ENCODE data around the gene WWOX.

The WWOX gene

GRCh38 chr16:79143026-79143425 is 1043.6 kb downstream of the WWOX start:
- ATAC-seq (ENCODE audit: low read depth): no peak
- no peak overlapping the region for H3K27ac Mint-ChIP-seq
- H3K4me1 Mint-ChIP-seq: no peaks in the 10 kb centered on the region
- H3K4me3 Mint-ChIP-seq: no peak overlapping the region
- no peaks in the 10 kb centered on the region for H3K36me3 Mint-ChIP-seq
- DNase-seq (ENCODE audit: low spot score in 2 of 2): no peak
- H3K27me3 Mint-ChIP-seq: no peaks in the 10 kb centered on the region
- H3K9me3 Mint-ChIP-seq: no peaks in the 10 kb centered on the region

GRCh38 chr16:79150151-79150550 is 1050.7 kb downstream of the WWOX start:
- Mint-ChIP-seq H3K36me3 (peaks cover 2% of the 10 kb centered on the region), H3K4me3 (no peak overlapping the region), H3K9me3 (no peaks in the 10 kb centered on the region), H3K27me3 (peaks cover 2% of the 10 kb centered on the region), H3K27ac (no peak overlapping the region), H3K4me1 (no peaks in the 10 kb centered on the region)
- DNase-seq (ENCODE audit: low spot score in 2 of 2) (no peak), ATAC-seq (ENCODE audit: low read depth) (no peak)

- Mint-ChIP-seq H3K4me1 (no peaks in the 10 kb centered on the region), H3K4me3 (no peak overlapping the region), H3K36me3 (peaks cover 2% of the 10 kb centered on the region), H3K9me3 (no peaks in the 10 kb centered on the region), H3K27me3 (peaks cover 2% of the 10 kb centered on the region), H3K27ac (no peak overlapping the region)
- DNase-seq (ENCODE audit: low spot score in 2 of 2): no peak
- no peak for ATAC-seq (ENCODE audit: low read depth)
Measured at GRCh38 chr16:79150632-79151310, 1051.3 kb downstream of the WWOX start.

GRCh38 chr16:79154086-79154485 is 1054.6 kb downstream of the WWOX start:
- ATAC-seq (ENCODE audit: low read depth) (no peak), DNase-seq (ENCODE audit: low spot score in 2 of 2) (no peak)
- no peak overlapping the region for H3K27ac Mint-ChIP-seq
- no peaks in the 10 kb centered on the region for H3K4me1 Mint-ChIP-seq
- no peaks in the 10 kb centered on the region for H3K9me3 Mint-ChIP-seq
- H3K4me3 Mint-ChIP-seq: no peak overlapping the region
- H3K36me3 Mint-ChIP-seq: peaks cover 2% of the 10 kb centered on the region
- H3K27me3 Mint-ChIP-seq: peaks cover 4% of the 10 kb centered on the region

GRCh38 chr16:79155471-79155870 is 1056.0 kb downstream of the WWOX start:
- H3K36me3 Mint-ChIP-seq: peaks cover 2% of the 10 kb centered on the region
- no peak overlapping the region for H3K27ac Mint-ChIP-seq
- H3K4me3 Mint-ChIP-seq: no peak overlapping the region
- no peaks in the 10 kb centered on the region for H3K4me1 Mint-ChIP-seq
- ATAC-seq (ENCODE audit: low read depth) (no peak), DNase-seq (ENCODE audit: low spot score in 2 of 2) (no peak)
- H3K27me3 Mint-ChIP-seq: peaks cover 4% of the 10 kb centered on the region
- no peaks in the 10 kb centered on the region for H3K9me3 Mint-ChIP-seq

- Mint-ChIP-seq H3K27ac (no peak overlapping the region), H3K27me3 (peaks cover 4% of the 10 kb centered on the region), H3K4me3 (no peak overlapping the region), H3K9me3 (no peaks in the 10 kb centered on the region), H3K4me1 (no peaks in the 10 kb centered on the region), H3K36me3 (peaks cover 2% of the 10 kb centered on the region)
- ATAC-seq (ENCODE audit: low read depth) (no peak), DNase-seq (ENCODE audit: low spot score in 2 of 2) (no peak)
Measured at GRCh38 chr16:79155904-79156303, 1056.5 kb downstream of the WWOX start.

- DNase-seq (ENCODE audit: low spot score in 2 of 2) (no peak), ATAC-seq (ENCODE audit: low read depth) (no peak)
- peaks cover 2% of the 10 kb centered on the region for H3K36me3 Mint-ChIP-seq
- no peaks in the 10 kb centered on the region for H3K4me1 Mint-ChIP-seq
- peaks cover 4% of the 10 kb centered on the region for H3K27me3 Mint-ChIP-seq
- H3K4me3 Mint-ChIP-seq: no peak overlapping the region
- H3K9me3 Mint-ChIP-seq: no peaks in the 10 kb centered on the region
- no peak overlapping the region for H3K27ac Mint-ChIP-seq
Measured at GRCh38 chr16:79156761-79157160, 1057.3 kb downstream of the WWOX start.

GRCh38 chr16:79158337-79158736 is 1058.9 kb downstream of the WWOX start:
- ATAC-seq (ENCODE audit: low read depth): no peak
- no peaks in the 10 kb centered on the region for H3K9me3 Mint-ChIP-seq

GRCh38 chr16:79159261-79160049 is 1060.0 kb downstream of the WWOX start:
- Mint-ChIP-seq H3K27me3 (peaks cover 2% of the 10 kb centered on the region), H3K4me1 (peaks cover 8% of the 10 kb centered on the region), H3K9me3 (no peaks in the 10 kb centered on the region), H3K4me3 (no peak overlapping the region), H3K36me3 (no peaks in the 10 kb centered on the region), H3K27ac (no peak overlapping the region)
- ATAC-seq (ENCODE audit: low read depth) (no peak), DNase-seq (ENCODE audit: low spot score in 2 of 2) (no peak)

More at GRCh38 chr16:79158337-79158736, 1058.9 kb downstream of the WWOX start:
- no peak overlapping the region for H3K27ac Mint-ChIP-seq
- DNase-seq (ENCODE audit: low spot score in 2 of 2): no peak
- H3K27me3 Mint-ChIP-seq: peaks cover 2% of the 10 kb centered on the region
- H3K4me3 Mint-ChIP-seq: no peak overlapping the region
- no peaks in the 10 kb centered on the region for H3K36me3 Mint-ChIP-seq
- H3K4me1 Mint-ChIP-seq: peaks cover 3% of the 10 kb centered on the region

- H3K4me1 Mint-ChIP-seq: peaks cover 8% of the 10 kb centered on the region
- ATAC-seq (ENCODE audit: low read depth) (no peak), DNase-seq (ENCODE audit: low spot score in 2 of 2) (no peak)
- H3K27me3 Mint-ChIP-seq: peaks cover 3% of the 10 kb centered on the region
- H3K27ac Mint-ChIP-seq: peak overlapping the region; percentile 15
- H3K4me3 Mint-ChIP-seq: peak overlapping the region; percentile 47
- peaks cover 3% of the 10 kb centered on the region for H3K9me3 Mint-ChIP-seq
- H3K36me3 Mint-ChIP-seq: no peaks in the 10 kb centered on the region
Measured at GRCh38 chr16:79162977-79163376, 1063.5 kb downstream of the WWOX start.

- DNase-seq (ENCODE audit: low spot score in 2 of 2) (no peak), ATAC-seq (ENCODE audit: low read depth) (peak; percentile 62)
- H3K4me1 Mint-ChIP-seq: peaks cover 8% of the 10 kb centered on the region
- H3K36me3 Mint-ChIP-seq: no peaks in the 10 kb centered on the region
- H3K27ac Mint-ChIP-seq: peak overlapping the region; percentile 51
- H3K9me3 Mint-ChIP-seq: peaks cover 5% of the 10 kb centered on the region
- H3K4me3 Mint-ChIP-seq: peak overlapping the region; percentile 82
- H3K27me3 Mint-ChIP-seq: peaks cover 3% of the 10 kb centered on the region
Measured at GRCh38 chr16:79163691-79164387, 1064.4 kb downstream of the WWOX start.

- Mint-ChIP-seq H3K4me3 (no peak overlapping the region), H3K36me3 (no peaks in the 10 kb centered on the region), H3K9me3 (peaks cover 5% of the 10 kb centered on the region), H3K27me3 (peaks cover 3% of the 10 kb centered on the region), H3K4me1 (peaks cover 8% of the 10 kb centered on the region), H3K27ac (no peak overlapping the region)
- no peak for DNase-seq (ENCODE audit: low spot score in 2 of 2)
- no peak for ATAC-seq (ENCODE audit: low read depth)
Measured at GRCh38 chr16:79164388-79164995, 1065.0 kb downstream of the WWOX start.

GRCh38 chr16:79165079-79165478 is 1065.6 kb downstream of the WWOX start:
- DNase-seq (ENCODE audit: low spot score in 2 of 2): no peak
- Mint-ChIP-seq H3K4me1 (peaks cover 8% of the 10 kb centered on the region), H3K27me3 (peaks cover 3% of the 10 kb centered on the region), H3K4me3 (no peak overlapping the region), H3K36me3 (no peaks in the 10 kb centered on the region), H3K27ac (no peak overlapping the region), H3K9me3 (peaks cover 5% of the 10 kb centered on the region)
- no peak for ATAC-seq (ENCODE audit: low read depth)

GRCh38 chr16:79165506-79165905 is 1066.1 kb downstream of the WWOX start:
- H3K4me1 Mint-ChIP-seq: peaks cover 8% of the 10 kb centered on the region
- H3K27me3 Mint-ChIP-seq: peaks cover 3% of the 10 kb centered on the region
- DNase-seq (ENCODE audit: low spot score in 2 of 2) (no peak), ATAC-seq (ENCODE audit: low read depth) (no peak)
- no peak overlapping the region for H3K4me3 Mint-ChIP-seq
- H3K27ac Mint-ChIP-seq: no peak overlapping the region
- H3K9me3 Mint-ChIP-seq: peaks cover 5% of the 10 kb centered on the region
- H3K36me3 Mint-ChIP-seq: no peaks in the 10 kb centered on the region
